Middle frontal gyrus (tissue), 1 donor: Measurements from ENCODE around the gene ACACB.
A peak's percentile ranks its signal among the peaks of the same experiment; 100 is the strongest.
"Not testable (repeated sequence)": the region's sequence is repeated elsewhere in the genome, so short reads cannot be mapped to it uniquely, and the experiment has no call there.

Source experiments
- DNase-seq: peaks from one replicate; pipeline ENCODE4 v3.0.0-alpha.2; 2015; ENCODE audit warnings: low spot score; ENCODE audit errors: extremely low spot score

The ACACB gene

DNA sequence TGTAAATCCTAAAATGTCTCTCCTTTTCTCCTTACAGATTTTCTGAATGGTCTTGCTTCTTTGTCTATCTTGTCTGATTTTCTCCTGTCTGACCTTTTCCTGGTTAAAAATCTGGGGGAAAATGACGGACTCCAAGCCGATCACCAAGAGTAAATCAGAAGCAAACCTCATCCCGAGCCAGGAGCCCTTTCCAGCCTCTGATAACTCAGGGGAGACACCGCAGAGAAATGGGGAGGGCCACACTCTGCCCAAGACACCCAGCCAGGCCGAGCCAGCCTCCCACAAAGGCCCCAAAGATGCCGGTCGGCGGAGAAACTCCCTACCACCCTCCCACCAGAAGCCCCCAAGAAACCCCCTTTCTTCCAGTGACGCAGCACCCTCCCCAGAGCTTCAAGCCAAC lies 23.0 kb downstream of the ACACB start:
- DNase-seq = no peak

DNA sequence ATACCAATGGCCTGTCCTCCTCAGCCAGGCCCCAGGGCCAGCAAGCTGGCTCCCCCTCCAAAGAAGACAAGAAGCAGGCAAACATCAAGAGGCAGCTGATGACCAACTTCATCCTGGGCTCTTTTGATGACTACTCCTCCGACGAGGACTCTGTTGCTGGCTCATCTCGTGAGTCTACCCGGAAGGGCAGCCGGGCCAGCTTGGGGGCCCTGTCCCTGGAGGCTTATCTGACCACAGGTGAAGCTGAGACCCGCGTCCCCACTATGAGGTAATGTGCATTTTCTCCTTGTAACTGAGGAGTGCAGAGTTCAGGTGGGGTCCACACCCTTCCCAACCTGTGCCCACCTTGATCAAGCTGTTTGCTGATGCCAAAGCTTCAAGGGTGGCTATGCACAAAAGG lies 23.4 kb downstream of the ACACB start:
- no peak for DNase-seq

DNA sequence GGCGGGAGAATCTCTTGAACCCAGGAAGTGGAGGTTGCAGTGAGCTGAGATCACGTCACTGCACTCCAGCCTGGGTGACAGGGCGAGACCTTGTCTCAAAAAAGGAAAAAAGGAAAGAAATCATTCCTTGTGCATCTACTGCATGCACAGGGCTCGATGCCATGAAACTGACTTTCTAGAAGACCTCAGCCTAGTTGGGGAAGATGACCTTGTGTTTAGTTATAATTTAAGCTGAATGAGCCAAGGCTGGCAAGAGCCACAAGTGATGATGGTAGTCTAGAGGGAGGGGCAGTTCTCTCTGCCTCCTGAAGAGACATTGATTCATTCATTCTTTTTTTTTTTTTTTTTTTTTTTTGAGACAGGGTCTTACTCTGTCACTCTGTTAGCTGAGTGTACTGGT lies 24.2 kb downstream of the ACACB start:
- DNase-seq = no peak

DNA sequence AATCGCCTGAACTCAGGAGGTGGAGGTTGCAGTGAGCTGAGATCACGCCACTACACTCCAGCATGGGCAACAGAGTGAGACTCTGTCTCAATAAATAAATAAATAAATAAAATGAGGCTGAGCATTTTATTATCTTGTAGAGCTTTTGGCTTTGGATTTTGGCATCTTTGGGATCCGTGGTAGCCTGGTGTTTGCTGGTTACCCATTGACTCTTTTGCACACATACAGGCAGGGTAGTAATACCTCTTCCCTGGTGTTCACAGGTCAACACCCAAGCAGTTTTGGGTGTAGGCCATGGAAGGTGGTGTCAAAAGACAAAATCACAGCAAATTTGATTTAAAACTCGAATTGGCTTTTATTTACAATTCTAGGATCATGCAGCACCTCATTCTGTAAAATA lies 27.8 kb downstream of the ACACB start:
- DNase-seq = no peak

DNA sequence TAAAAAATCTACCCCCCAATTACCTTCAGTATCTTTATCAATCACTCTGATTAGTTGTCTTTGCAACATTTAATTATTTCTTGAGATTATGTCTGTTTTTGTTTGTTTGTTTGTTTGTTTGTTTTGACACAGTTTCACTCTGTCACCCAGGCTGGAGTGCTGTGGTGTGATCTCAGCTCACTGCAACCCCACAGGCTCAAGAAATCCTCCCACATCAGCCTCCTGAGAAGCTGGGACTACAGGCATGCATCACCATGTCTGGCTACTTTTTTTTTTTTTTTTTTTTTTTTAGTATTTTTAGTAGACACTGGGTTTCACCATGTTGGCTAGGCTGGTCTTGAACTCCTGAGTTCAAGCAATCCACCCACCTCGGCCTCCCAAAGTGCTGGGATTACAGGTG lies 30.7 kb downstream of the ACACB start:
- DNase-seq = not testable (repeated sequence)

DNA sequence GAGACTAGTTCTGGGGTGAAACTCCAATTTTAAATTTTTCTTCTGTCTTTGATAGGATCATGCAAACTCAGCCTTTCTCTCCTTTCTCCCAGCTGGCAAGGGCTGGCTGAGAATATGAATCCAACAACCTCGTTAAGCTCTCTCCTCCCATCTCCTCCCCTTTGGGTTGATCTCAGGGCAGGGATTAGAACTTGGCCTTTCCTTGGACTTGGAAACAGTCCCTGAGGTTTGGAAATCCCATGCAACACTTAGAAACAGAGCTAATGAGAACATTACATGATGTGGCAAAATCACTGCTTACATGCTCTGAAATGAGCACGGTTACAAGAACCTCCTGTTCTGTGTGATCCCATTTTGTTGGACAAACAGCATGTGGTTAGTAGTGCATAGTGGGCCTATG lies 31.6 kb downstream of the ACACB start:
- no peak for DNase-seq

DNA sequence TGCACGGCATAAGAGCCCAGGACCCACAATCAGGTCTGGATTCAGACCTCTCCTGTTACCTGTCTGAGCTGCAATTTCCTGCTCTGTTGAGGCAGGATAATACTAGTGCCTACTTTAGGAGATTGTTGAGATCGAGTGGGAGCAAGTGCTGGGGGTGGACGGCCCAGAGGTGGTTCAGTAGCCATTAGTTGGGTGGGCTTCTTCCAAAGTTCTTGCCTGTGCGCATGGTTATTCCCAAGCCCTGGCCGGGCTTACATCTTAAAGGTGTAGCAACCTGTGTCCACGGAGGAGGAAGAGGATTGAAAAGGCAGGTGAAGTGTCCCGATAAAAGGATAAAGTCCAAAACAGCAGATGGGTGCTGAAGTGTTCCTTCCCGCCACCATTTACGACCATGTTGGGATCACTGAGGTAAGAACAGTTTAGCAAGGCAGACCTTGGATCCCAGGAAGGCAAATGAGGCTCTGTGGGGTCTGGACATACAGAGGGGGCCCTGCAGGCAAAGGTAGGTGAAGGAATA lies 33.8 kb downstream of the ACACB start:
- no peak for DNase-seq

DNA sequence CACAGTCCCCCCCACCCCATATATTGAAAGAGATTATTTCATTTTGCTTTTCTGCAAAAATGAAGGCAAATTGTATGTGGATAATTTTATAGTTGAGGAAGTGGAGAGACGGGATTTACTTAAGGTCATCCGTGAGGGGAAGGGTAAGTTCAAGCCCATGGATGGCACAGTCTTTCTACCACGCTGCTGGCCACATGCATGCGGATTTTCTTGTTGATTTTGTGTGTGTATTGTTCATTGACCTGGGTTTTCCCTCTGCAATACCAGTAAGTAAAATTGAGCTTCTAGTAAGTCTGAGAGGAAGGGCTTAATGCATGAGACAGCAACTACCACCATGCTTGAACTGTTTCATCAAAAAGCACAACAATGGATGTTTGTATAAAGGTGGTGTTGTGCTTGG lies 35.1 kb downstream of the ACACB start:
- DNase-seq = no peak

DNA sequence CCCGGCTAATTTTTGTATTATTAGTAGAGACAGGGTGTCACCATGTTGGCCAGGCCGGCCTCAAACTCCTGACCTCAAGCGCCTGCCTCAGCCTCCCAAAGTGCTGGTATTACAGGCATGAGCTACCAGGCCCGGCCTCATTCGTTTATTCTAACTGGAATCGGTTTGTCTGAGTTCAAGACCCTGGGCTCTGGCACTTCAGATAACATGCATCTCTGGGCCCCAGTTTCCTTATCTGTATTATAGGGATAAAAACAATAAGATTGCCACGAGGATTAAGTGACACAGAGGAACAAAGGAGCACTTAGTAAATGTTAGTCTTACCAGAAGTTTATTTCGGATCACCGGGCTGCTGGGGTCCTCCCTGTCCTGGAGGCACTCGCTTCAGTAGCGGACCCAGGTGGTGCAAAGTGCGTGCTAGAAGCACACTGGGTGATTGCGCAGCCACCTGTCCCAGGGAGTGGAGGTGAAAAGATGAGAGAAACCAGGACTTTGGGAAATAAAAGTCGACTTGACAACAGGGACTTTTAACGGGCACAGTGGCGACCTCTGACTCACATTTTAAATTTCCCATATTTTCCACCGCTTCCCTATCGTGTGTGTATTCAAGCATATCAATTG lies 37.5 kb downstream of the ACACB start:
- DNase-seq = no peak

DNA sequence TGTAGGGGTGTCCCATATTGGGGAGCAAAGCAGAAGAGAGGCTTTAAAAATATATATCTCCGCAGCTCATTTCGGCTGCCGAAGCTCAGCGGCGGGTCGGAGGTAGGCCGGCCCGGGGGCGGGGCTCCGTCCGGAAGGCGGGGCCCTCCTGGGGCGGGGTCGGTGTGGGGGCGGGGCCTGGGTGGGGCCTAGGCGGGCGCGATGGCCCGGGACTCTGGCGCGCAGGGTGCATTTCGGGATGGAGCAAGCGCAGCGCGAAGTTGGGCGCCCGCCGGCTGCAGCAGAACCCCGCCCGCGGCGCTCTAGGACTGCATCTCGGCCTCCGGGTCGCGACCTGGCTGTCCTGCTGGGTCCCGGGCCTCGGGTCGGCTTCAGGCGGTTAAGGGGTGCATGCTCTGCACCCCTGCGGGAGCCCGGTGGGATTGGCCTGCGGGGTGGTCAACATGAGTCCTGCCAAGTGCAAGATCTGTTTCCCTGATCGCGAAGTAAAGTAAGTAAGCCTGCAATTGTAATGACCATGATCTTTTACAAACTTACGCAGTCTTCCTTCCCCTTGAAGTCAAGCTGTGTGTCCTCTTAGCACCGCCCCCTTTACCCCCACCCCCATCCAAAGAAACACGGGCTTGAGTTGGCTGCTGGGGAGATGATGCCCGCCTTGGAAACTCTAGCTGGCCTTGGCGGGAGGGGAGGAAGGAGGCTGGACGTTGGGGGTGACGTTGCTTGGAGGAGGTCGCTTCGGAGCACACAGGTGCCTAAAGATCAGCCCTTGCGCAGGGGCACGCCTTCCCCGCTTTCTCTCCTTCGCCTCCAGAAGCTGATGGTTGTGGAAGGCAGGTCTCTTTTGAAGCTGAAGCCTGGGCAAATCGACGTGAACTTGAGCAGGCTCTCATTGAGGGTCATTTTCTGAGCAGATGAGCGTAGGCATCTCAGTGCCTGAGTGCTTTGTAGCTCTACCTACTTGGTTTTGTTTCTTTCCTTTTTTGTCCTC lies 38.4 kb downstream of the ACACB start:
- DNase-seq = peak; percentile 54

DNA sequence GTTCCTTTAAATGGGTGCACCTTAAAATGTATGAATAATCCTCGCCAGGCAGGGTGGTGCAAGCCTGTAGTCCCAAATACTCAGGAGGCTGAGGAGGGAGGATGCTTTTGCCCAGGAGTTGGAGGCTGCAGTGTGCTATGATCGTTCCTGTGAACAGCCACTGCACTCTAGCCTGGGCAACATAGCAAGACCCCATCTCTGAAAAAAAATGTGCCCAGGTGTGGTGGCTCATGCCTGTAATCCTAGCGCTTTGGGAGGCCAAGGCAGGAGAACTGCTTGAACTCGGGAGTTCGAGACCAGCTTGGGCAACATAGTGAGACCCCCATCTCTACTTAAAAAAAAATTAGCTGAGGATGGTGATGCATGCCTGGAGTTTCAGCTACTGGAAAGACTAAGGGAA lies 39.6 kb downstream of the ACACB start:
- no peak for DNase-seq

DNA sequence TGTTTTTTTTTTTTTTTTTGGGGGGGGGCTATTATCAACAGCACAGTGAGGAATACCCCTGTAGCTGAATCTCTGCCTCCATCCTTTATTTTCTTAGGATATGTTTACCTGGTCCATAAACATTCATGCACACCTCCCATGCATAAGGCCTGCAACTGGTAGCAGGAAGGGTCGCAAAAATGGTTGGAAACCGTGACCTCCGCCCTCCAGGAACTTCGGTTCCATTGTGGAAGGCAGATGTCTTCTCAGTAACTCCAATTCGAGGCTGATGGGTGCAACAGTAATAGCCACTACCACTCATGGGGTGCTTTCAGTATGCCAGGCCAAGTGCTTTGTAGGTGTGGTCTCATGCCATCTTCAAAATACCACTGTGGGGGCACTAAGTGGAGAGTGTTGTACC lies 40.2 kb downstream of the ACACB start:
- no peak for DNase-seq

DNA sequence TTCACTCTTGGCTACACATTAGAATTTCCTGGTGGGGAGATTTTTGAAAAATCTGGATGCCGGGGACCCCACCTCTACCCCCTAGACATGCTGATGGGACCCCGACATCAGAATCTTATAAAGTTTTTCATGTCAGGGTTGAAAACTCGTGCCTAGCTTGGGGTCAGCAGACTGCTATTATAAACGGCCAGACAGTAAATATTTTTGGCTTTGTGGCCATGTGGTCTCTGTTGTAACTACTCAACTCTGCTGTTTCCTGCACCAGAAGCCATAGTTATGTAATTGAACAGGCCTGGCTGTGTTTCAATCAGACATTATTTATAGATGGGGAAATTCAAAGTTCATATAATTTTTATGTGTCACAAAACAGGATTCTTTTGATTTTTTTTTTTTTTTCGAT lies 41.6 kb downstream of the ACACB start:
- no peak for DNase-seq

DNA sequence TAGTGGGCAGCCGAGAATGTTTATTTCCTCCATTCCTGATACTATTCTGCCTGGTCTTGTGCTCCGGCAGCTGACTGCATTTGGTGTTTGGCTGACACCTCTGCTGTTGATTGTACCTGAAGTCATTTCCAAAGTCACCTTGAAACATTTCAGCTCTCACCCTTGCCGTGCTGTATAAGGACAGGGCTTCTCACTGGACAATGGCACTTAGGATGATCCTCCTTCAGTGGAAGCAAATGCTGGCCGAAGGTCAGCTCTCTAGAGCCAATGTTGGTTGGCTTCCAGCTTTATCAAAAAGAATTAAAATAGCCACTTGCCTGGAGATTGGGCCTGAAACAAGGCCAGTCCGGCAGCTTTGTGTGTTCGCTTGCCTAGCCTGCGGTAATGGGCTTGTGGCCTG lies 44.0 kb downstream of the ACACB start:
- DNase-seq = no peak

DNA sequence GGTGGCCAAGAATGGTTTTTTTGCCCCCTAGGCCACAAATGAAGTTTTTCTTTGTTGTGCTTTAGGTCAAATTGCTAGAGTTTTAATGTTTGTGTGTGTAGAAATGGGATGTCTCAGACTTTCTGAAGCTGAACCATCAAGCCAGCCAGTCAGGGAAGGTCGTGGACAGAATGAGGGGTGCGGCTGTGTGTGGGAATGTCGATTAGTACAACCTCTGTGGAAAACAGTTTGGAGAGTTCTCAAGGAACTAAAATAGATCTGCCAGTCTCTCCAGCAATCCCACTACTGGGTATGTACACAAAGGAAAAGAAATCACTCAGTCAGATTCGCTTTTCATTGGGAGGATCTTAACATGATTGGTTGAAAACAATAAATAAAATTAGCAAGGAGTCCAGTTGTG lies 44.5 kb downstream of the ACACB start:
- no peak for DNase-seq

DNA sequence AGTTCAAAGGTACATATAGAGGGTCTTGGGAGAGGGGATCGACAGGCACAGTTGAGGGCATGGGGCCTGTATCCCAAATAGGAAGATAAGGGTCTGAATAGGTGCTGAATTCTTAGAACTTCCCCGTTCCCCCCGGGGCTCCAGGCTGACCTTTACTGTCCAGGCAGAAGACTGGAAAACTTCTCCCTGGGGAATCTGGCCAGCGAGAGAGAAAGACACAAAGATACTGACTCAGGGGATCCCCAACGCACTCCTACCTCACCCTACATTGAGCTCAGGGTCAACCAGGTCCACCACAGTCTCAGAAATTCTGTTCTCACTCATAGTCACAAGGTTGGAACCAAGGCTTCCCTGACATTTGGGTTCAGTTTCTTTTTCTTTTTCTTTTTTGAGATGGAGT lies 46.2 kb downstream of the ACACB start:
- DNase-seq = no peak

DNA sequence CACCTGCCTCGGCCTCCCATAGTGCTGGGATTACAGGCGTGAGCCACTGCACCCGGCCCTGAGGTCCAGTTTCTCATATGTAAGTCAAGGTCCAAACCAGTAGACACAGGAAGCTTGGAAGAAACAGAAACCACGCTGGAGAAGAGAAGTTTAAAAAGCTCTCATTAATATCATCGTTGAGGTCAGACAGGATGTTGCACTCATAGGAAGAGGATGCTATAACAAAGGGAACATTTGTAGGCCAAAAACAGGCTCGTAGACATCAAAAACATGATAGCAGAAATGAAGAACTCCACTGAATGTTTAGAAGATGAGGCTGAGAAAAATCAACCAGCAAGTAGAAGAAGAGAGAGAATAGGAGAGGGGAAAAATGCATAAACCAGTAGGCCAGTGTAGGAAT lies 46.8 kb downstream of the ACACB start:
- DNase-seq = no peak

DNA sequence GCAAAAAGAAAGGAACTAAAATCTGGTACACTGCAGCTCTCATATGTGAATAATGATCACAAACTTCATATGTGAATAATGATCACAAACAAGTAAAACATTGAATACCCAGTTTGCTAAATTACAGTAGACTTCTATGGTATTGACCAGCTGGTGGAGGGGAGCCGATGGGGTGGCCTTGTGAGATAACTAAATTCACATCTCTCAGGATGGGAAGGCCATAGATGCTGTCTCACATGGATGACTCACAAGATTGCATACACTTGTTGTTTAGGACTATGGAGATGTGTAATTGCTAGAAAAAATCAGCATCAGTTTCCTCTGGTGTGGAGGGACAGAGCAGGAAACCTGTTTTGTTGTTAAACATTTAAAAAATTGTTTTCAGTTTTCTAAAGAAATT lies 49.2 kb downstream of the ACACB start:
- no peak for DNase-seq

DNA sequence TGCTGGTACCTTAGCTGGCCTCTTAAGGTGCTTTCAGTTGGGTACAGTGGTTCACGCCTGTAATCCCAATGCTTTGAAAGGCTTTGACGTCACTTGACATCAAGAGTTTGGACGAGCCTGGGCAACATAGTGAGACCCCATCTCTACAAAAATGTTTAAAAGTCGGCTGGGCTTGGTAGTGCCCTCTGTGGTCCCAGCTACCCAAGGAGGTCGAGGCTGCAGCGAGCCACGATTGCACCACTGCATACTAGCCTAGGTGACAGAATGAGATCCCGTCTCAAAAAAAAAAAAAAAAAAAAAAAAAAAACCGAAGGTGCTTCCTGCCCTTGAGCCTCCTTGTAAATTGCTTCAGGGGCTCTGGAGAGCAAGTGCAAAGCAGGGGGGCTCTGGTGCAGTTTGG lies 50.0 kb downstream of the ACACB start:
- DNase-seq = no peak

DNA sequence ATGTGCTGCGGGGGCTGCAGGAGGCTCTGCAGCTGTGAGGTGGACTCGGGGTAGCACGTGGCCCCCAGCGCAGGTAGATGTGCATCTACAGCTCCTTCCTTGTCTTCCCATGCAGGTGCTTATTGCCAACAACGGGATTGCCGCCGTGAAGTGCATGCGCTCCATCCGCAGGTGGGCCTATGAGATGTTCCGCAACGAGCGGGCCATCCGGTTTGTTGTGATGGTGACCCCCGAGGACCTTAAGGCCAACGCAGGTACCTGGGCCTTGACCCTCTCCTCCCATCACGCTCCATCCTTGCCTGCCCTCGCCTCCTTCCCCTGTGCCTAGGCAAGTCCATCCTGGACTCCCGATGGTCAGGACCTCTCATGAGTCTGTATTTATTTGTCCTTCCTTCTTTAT lies 51.4 kb downstream of the ACACB start:
- DNase-seq = no peak

DNA sequence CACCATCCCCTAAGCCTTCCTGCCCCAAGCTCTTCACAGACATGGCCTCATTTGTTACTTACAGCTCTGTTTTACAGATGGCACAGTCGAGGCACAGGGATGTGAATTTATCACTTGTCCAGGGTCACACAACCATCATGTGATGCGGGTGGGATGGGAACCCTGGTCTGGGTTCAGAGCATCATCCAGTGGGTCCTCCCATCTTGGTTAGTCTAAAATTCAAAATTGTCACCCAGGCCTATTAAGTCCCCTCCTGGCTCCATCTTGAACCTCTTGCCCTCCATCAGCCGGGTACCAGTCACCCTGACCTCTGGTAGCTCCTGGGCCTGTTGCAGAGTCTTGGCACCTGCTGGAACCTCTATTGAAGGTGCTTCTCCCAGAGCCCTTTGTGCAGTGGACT lies 52.9 kb downstream of the ACACB start:
- DNase-seq = no peak

DNA sequence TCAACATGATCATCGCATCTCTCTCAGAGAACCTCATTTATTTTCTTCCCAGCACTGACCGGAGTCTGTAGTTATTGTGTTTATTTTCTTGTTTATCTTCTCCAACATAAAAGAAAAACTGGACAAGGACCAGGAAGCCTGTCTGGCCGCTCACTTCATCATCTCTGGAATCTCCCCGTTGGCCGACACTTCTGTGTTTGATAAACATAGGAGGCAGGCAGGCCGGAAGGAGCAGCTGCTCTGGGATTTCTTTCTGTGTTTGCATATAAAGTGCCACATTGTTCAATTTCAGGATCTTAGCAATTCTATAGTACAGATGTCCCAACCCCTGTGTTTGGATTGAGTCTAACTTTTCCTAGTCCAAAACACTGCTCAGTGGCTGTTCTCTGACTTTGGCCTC lies 53.3 kb downstream of the ACACB start:
- no peak for DNase-seq

DNA sequence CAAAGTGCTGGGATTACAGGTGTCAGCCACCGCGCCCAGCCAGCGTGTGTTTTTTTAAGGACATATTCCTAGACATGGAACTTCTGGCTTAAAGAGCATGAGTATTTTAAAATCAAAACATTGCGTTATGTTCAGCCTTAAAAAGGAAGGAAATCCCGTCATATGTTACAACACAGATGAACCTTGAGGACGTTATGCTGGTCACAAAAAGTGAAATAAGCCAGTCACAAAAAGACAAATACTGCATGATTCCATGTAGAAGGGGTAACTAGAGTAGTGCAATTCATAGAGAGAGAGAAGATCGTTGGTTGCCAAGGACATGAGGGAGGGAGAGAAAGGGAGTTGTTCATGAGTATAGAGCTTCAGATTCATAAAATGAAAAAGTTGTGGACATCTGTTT lies 53.9 kb downstream of the ACACB start:
- DNase-seq = no peak
